Adrenal gland (tissue), 12 donors: ENCODE measurements around the gene HOXD12. TPM values are rescaled to one million over a fixed set of nuclear protein-coding genes. Genes with fewer than 3 reads are reported as not detected.

Experiments used
- DNase-seq, 7 donors: peaks; one replicate each; pipeline ENCODE4 v3.0.0-alpha.2; 2019 to 2020
- H3K27ac ChIP-seq, 5 donors: fragments of 200-600 bp; sonication (generic) in 4 of 5; 1 replicate in 3 of 5; 2 replicates in 2 of 5; pipeline versions ENCODE4 v1.5.1 to v1.8.0; 2016 to 2020; ENCODE audit warnings: mild to moderate bottlenecking in 1 of 5
- H3K27me3 ChIP-seq: fragments of 200-600 bp; 2 replicates; pipeline ENCODE4 v1.8.0; 2021
- H3K36me3 ChIP-seq, 2 donors: fragments of 200-600 bp; replicated peaks in 1 of 2; 1 replicate in 1 of 2; 2 replicates in 1 of 2; pipeline versions ENCODE4 v1.5.1 to v1.8.0; 2018 to 2022
- H3K4me1 ChIP-seq, 2 donors: fragments of 200-600 bp; replicated peaks in 1 of 2; 1 replicate in 1 of 2; 2 replicates in 1 of 2; pipeline versions ENCODE4 v1.5.1 to v1.8.0; 2018 to 2021
- H3K4me3 ChIP-seq, 4 donors: fragments of 200-600 bp; sonication (generic) in 3 of 4; one replicate each; pipeline ENCODE4 v1.5.1; 2016 to 2018
- H3K9me3 ChIP-seq, 3 donors: fragments of 200-600 bp; sonication (generic) in 1 of 3; replicated peaks in 1 of 3; 1 replicate in 2 of 3; 2 replicates in 1 of 3; pipeline versions ENCODE4 v1.5.1 to v1.8.0; 2016 to 2021
- CTCF ChIP-seq, 6 experiments: fragments of 450-650 bp in 4 of 6; fragments of 200-600 bp in 2 of 6; sonication (generic) in 1 of 6; IDR thresholded peaks; 1 replicate in 5 of 6; 2 replicates in 1 of 6; pipeline versions ENCODE4 v1.5.1 to v1.8.0; 2016 to 2021; ENCODE audit warnings: antibody characterized with exemption in 6 of 6, mild to moderate bottlenecking in 2 of 6, moderate library complexity in 1 of 6
- POLR2A ChIP-seq, 2 donors: fragments of 450-650 bp; IDR thresholded peaks; one replicate each; pipeline ENCODE4 v1.6.1; 2017; ENCODE audit warnings: antibody characterized with exemption in 2 of 2, mild to moderate bottlenecking in 2 of 2, moderate library complexity in 1 of 2
- WGBS, 4 donors: extraction: QIAGEN DNeasy Blood & Tissue Kit in 2 of 4; methylation state at CpG; one replicate each; pipeline versions ENCODE4 v1.1.5 to v1.1.7; 2013 to 2017; 5-methylcytosine and 5-hydroxymethylcytosine counted together
- intact Hi-C, 2 donors: fragments of 100-400 bp; cut with DNase I; formaldehyde crosslinking; loops; one replicate each; pipeline versions ENCODE4 v1.14.1 to v1.15.0; 2022 to 2023
- polyA plus RNA-seq, 3 donors: library from polyadenylated mRNA; stranded (reverse); fragments of 200-250 nt in 2 of 3; fragments of 350-450 nt in 1 of 3; fragmentation: Illumina TruSeq in 1 of 3; extraction: RNeasy Lipid Tissue Mini Kit (QIAGEN cat#74804) in 1 of 3; gene quantifications; one replicate each; pipeline ENCODE4 v1.2.3, GENCODE V29; 2013 to 2014
- total RNA-seq, 9 donors: library from RNA; depleted of rRNA in 4 of 9; stranded (reverse); fragments of >200 nt in 4 of 9; fragments of 120-200 nt in 1 of 9; fragmentation: NEBNext Ultra II Directional in 1 of 9; extraction: Animal tissue kit (Norgen Biotek cat#: 25700) in 1 of 9; gene quantifications; one replicate each; pipeline versions ENCODE4 v1.1.0 to v1.2.4, GENCODE V29; 2013 to 2023
- donor health status: healthy with polysubstance abuse.
- donor health status: Bipolar disorder and iron deficiency.
- donor health status: DM: yes; HTN: yes; CAD: no.
- donor health status: DM: no; HTN: no; CAD: no.
- donor health status: DM: no; HTN: no; CAD: no.
- donor health status: DM: yes; HTN: yes; CAD: no.

The HOXD12 gene
- total and polyA plus RNA-seq, 12 donors, result not detected

- Histone ChIP-seq H3K4me3 (no peak overlapping the region), H3K36me3 (no peaks in the 10 kb centered on the region), H3K4me1 (peaks cover 7 to 19% of the 10 kb centered on the region in 2 donors), H3K27ac (no peak overlapping the region), H3K27me3 (peaks cover 96% of the 10 kb centered on the region), H3K9me3 (no peaks in the 10 kb centered on the region)
- TF ChIP-seq POLR2A (IDR thresholded peaks at IDR 0.05) (no peak), CTCF (IDR thresholded peaks at IDR 0.05) (no peak)
- 4 to 13% (median 8%) methylated on average over 26 to 56 of the region's 56 CpGs for WGBS, 4 donors
- intact Hi-C loops, result no loop called here
- peak in 6 of 7 donors; percentile 55 to 82 (median 64) for DNase-seq
These were observed 4.9 kb downstream of the HOXD12 start for GRCh38 chr2:176104316-176105077.

- H3K27me3 ChIP-seq, result peaks cover 96% of the 10 kb centered on the region
- intact Hi-C loops, result no loop called here
- H3K4me1 ChIP-seq, result peaks cover 7 to 19% of the 10 kb centered on the region in 2 donors
- no peaks in the 10 kb centered on the region for H3K36me3 ChIP-seq
- H3K9me3 ChIP-seq, result no peaks in the 10 kb centered on the region
- WGBS, 4 donors, result 16 to 30% (median 26%) methylated on average over 22 to 25 of the region's 25 CpGs
- TF ChIP-seq POLR2A (IDR thresholded peaks at IDR 0.05), result no peak
- H3K4me3 ChIP-seq, result no peak overlapping the region
- H3K27ac ChIP-seq, result no peak overlapping the region
- DNase-seq, result no peak
These were observed 5.6 kb downstream of the HOXD12 start for GRCh38 chr2:176105078-176105729.

- Histone ChIP-seq H3K4me1 (peaks cover 7 to 19% of the 10 kb centered on the region in 2 donors), H3K27ac (no peak overlapping the region), H3K9me3 (no peaks in the 10 kb centered on the region), H3K27me3 (peaks cover 96% of the 10 kb centered on the region), H3K4me3 (no peak overlapping the region), H3K36me3 (no peaks in the 10 kb centered on the region)
- intact Hi-C loops, result no loop called here
- TF ChIP-seq CTCF (IDR thresholded peaks at IDR 0.05) (no peak), POLR2A (IDR thresholded peaks at IDR 0.05) (no peak)
- DNase-seq, result no peak
- 29 to 42% (median 37%) methylated on average over 22 to 25 of the region's 25 CpGs for WGBS, 4 donors
These were observed 6.4 kb downstream of the HOXD12 start for GRCh38 chr2:176105730-176106580.

- Histone ChIP-seq H3K9me3 (no peaks in the 10 kb centered on the region), H3K27me3 (peaks cover 96% of the 10 kb centered on the region), H3K4me3 (peak within 1 kb of the TSS in 1 of 4 donors; percentile 4), H3K4me1 (peaks cover 7 to 19% of the 10 kb centered on the region in 2 donors), H3K27ac (no peak within 1 kb of the TSS), H3K36me3 (no peaks in the 10 kb centered on the region)
- TF ChIP-seq POLR2A (IDR thresholded peaks at IDR 0.05) (no peak), CTCF (IDR thresholded peaks at IDR 0.05) (no peak)
- peak in 1 of 7 donors; percentile 46 for DNase-seq
- WGBS, 4 donors, result 4 to 5% (median 4%) methylated on average over 12 to 85 of the region's 85 CpGs
- intact Hi-C loops, result no loop called here
These were observed 7.3 kb downstream of the HOXD12 start, which contains the start of gene HOXD11 for GRCh38 chr2:176106581-176107539. Gene HOXD11, plus strand, starts transcription at chr2:176107280. Its CDS starts 76 bp downstream, at chr2:176107356.
